Measurements from ENCODE around the gene DNAJC12.

Gene DNAJC12

DNA sequence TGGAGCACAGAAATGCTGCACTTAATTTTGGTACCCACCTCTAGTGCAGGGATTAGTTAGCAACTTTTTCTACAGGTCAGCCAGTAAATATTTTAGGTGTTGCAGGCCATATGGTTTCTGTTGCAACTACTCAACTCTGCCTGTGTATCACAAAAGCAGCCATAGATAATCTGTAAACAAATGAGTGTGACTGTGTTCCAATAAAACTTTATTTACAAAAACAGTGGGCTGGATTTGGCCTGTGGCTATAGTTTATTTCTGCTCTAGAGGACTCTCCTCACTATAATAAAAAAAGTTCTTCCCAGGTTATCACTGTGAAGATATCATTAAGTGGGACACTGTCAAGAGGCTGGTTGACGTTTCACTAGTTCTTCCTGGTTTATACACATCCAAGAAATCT lies 65.8 kb downstream of the DNAJC12 start:
- no peaks in the 10 kb centered on the region for H3K9me3 ChIP-seq (ENCODE audit: insufficient read depth, low read depth, low read length)
- H3K27me3 ChIP-seq (ENCODE audit: insufficient read depth, low read length, poor library complexity, severe bottlenecking): no peaks in the 10 kb centered on the region
- no peak for TF ChIP-seq EZH2phosphoT487 (IDR thresholded peaks at IDR 0.05; ENCODE audit: borderline replicate concordance)
- TF ChIP-seq, protein P1, sequence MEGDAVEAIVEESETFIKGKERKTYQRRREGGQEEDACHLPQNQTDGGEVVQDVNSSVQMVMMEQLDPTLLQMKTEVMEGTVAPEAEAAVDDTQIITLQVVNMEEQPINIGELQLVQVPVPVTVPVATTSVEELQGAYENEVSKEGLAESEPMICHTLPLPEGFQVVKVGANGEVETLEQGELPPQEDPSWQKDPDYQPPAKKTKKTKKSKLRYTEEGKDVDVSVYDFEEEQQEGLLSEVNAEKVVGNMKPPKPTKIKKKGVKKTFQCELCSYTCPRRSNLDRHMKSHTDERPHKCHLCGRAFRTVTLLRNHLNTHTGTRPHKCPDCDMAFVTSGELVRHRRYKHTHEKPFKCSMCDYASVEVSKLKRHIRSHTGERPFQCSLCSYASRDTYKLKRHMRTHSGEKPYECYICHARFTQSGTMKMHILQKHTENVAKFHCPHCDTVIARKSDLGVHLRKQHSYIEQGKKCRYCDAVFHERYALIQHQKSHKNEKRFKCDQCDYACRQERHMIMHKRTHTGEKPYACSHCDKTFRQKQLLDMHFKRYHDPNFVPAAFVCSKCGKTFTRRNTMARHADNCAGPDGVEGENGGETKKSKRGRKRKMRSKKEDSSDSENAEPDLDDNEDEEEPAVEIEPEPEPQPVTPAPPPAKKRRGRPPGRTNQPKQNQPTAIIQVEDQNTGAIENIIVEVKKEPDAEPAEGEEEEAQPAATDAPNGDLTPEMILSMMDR (conservative IDR thresholded peaks at IDR 0.05; ENCODE audit: low read length): no peak
- H2AFZ ChIP-seq (ENCODE audit: low read length): peak overlapping the region; percentile 90
- H3K36me3 ChIP-seq (ENCODE audit: insufficient read depth, low read length): no peaks in the 10 kb centered on the region
- no peak overlapping the region for H3K4me3 ChIP-seq (ENCODE audit: low read length, poor library complexity, severe bottlenecking)
- H3K4me1 ChIP-seq (ENCODE audit: insufficient read depth, low read length, poor library complexity, severe bottlenecking): peaks cover 18% of the 10 kb centered on the region
- H3K9ac ChIP-seq (ENCODE audit: low read depth, low read length, poor library complexity, severe bottlenecking): no peak overlapping the region
- no peak overlapping the region for H3K4me2 ChIP-seq (ENCODE audit: low read depth, low read length, poor library complexity, severe bottlenecking)
- H4K20me1 ChIP-seq (ENCODE audit: insufficient read depth, low read length, poor library complexity, severe bottlenecking): no peaks in the 10 kb centered on the region
- no peaks in the 10 kb centered on the region for H3K9me2 ChIP-seq (replicated peaks; ENCODE audit: low read depth, low read length)
- H3F3A ChIP-seq (ENCODE audit: low read depth): no peaks in the 10 kb centered on the region
- H3K79me2 ChIP-seq (ENCODE audit: insufficient read depth, low read length): no peaks in the 10 kb centered on the region

DNA sequence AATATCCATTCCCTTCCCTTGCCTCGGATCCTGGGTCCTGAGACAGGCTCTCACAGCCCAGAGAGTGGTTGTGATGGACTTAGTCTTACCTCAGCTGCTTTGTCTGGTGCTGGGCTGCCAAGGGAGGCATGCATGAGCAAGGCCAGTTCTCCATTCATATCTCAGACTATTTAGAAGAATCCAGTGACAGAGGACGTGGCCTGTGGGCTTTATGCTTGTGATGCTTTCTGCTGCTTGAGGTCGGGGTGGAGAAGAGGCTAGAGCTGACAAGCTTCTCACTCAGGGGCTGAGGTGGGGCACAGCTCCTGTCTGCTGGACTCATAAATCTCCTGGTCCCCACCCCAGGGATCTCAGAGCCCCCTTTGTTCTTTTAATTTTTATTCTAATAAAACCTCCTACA lies 66.8 kb downstream of the DNAJC12 start:
- Histone ChIP-seq H2AFZ (ENCODE audit: low read length) (peak overlapping the region; percentile 59), H3K4me1 (ENCODE audit: insufficient read depth, low read length, poor library complexity, severe bottlenecking) (peaks cover 18% of the 10 kb centered on the region), H3K4me2 (ENCODE audit: low read depth, low read length, poor library complexity, severe bottlenecking) (no peak overlapping the region)

DNA sequence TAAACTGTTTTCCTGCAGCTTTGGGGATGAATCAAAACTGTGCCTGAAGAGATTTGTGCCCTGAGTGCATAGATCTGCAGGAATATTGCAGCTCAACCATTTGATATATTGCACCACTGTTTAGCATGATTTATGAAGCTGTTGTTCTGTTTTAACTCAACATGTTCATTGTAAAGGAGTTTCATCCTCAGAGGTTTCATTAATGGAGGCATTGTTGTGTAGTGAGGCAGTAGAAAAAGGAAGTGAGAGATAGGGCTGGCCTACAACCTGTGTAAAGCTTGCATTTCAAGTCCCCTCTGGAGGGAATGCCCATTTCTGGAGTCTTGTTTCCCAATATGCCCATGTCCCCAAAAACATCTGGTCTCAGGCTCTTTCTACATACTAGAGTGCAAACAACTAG lies 67.5 kb downstream of the DNAJC12 start:
- peak overlapping the region; percentile 59 for H2AFZ ChIP-seq (ENCODE audit: low read length)
- no peak overlapping the region for H3K4me2 ChIP-seq (ENCODE audit: low read depth, low read length, poor library complexity, severe bottlenecking)
- H3K9me2 ChIP-seq (replicated peaks; ENCODE audit: low read depth, low read length): no peaks in the 10 kb centered on the region
- no peak overlapping the region for H3K4me3 ChIP-seq (ENCODE audit: low read length, poor library complexity, severe bottlenecking)
- H3K79me2 ChIP-seq (ENCODE audit: insufficient read depth, low read length): no peaks in the 10 kb centered on the region
- H3K4me1 ChIP-seq (ENCODE audit: insufficient read depth, low read length, poor library complexity, severe bottlenecking): peaks cover 18% of the 10 kb centered on the region
- H3K9ac ChIP-seq (ENCODE audit: low read depth, low read length, poor library complexity, severe bottlenecking): no peak overlapping the region
- H3K36me3 ChIP-seq (ENCODE audit: insufficient read depth, low read length): no peaks in the 10 kb centered on the region
- H3F3A ChIP-seq (ENCODE audit: low read depth): no peaks in the 10 kb centered on the region
- H4K20me1 ChIP-seq (ENCODE audit: insufficient read depth, low read length, poor library complexity, severe bottlenecking): no peaks in the 10 kb centered on the region
- H3K9me3 ChIP-seq (ENCODE audit: insufficient read depth, low read depth, low read length): no peaks in the 10 kb centered on the region
- TF ChIP-seq, protein P1 (conservative IDR thresholded peaks at IDR 0.05; ENCODE audit: low read length): no peak
- no peak for TF ChIP-seq EZH2phosphoT487 (IDR thresholded peaks at IDR 0.05; ENCODE audit: borderline replicate concordance)
- no peaks in the 10 kb centered on the region for H3K27me3 ChIP-seq (ENCODE audit: insufficient read depth, low read length, poor library complexity, severe bottlenecking)

More for the DNA sequence above, 66.8 kb downstream of the DNAJC12 start:
- Histone ChIP-seq H3K79me2 (ENCODE audit: insufficient read depth, low read length) (no peaks in the 10 kb centered on the region), H3K4me3 (ENCODE audit: low read length, poor library complexity, severe bottlenecking) (no peak overlapping the region), H3K9me2 (replicated peaks; ENCODE audit: low read depth, low read length) (no peaks in the 10 kb centered on the region), H3F3A (ENCODE audit: low read depth) (no peaks in the 10 kb centered on the region), H3K27me3 (ENCODE audit: insufficient read depth, low read length, poor library complexity, severe bottlenecking) (no peaks in the 10 kb centered on the region), H4K20me1 (ENCODE audit: insufficient read depth, low read length, poor library complexity, severe bottlenecking) (no peaks in the 10 kb centered on the region), H3K36me3 (ENCODE audit: insufficient read depth, low read length) (no peaks in the 10 kb centered on the region), H3K9ac (ENCODE audit: low read depth, low read length, poor library complexity, severe bottlenecking) (no peak overlapping the region), H3K9me3 (ENCODE audit: insufficient read depth, low read depth, low read length) (no peaks in the 10 kb centered on the region)
- TF ChIP-seq EZH2phosphoT487 (IDR thresholded peaks at IDR 0.05; ENCODE audit: borderline replicate concordance): no peak
- TF ChIP-seq, protein P1 (conservative IDR thresholded peaks at IDR 0.05; ENCODE audit: low read length): no peak

Data from Loucy (cell line).